Activated CD8-positive, alpha-beta T cell treated with anti-CD3 and anti-CD28 coated beads for 36 hours (primary cell): Measurements from ENCODE around the gene UBAC2. TPM values are rescaled to one million over a fixed set of nuclear protein-coding genes. Genes with fewer than 3 reads are reported as not detected.

Source experiments
- ATAC-seq: fragments of 200-7000 bp; cut with Tn5 transposase; one replicate; pipeline ENCODE4 v1.10.0; 2021; ENCODE audit warnings: mild to moderate bottlenecking, moderate library complexity
- CTCF ChIA-PET: fragments of 350-600 bp; sonication (Branson Sonifier 250); formaldehyde crosslinking; loops from one replicate; lab custom pipeline; 2021; ENCODE audit warnings: antibody characterized with exemption; lab: Charles Lee
- POLR2A ChIA-PET: fragments of 350-600 bp; sonication (Branson Sonifier 250); formaldehyde crosslinking; loops from one replicate; lab custom pipeline; 2021; ENCODE audit warnings: antibody characterized with exemption; lab: Charles Lee
- DNase-seq: peaks from one replicate; pipeline ENCODE4 v3.0.0-alpha.2; 2020
- H3K27ac Mint-ChIP-seq: one replicate; pipeline ENCODE4 v1.8.0; 2021; ENCODE audit warnings: mild to moderate bottlenecking, mixed read lengths
- H3K27me3 Mint-ChIP-seq: one replicate; pipeline ENCODE4 v1.8.0; 2021; ENCODE audit warnings: mixed read lengths
- H3K36me3 Mint-ChIP-seq: one replicate; pipeline ENCODE4 v1.8.0; 2021; ENCODE audit warnings: low read depth, mixed read lengths
- H3K4me1 Mint-ChIP-seq: one replicate; pipeline ENCODE4 v1.8.0; 2021; ENCODE audit warnings: low read depth, mixed read lengths
- H3K4me3 Mint-ChIP-seq: one replicate; pipeline ENCODE4 v1.8.0; 2021; ENCODE audit warnings: mild to moderate bottlenecking, moderate library complexity, mixed read lengths
- H3K9me3 Mint-ChIP-seq: one replicate; pipeline ENCODE4 v1.8.0; 2021; ENCODE audit warnings: mixed read lengths
- CTCF ChIP-seq: fragments of 200-600 bp; IDR thresholded peaks from one replicate; pipeline ENCODE4 v1.8.0; 2022; ENCODE audit warnings: antibody characterized with exemption, mild to moderate bottlenecking
- intact Hi-C: fragments of 100-400 bp; cut with micrococcal nuclease; formaldehyde crosslinking; loops from one replicate; pipeline ENCODE4 v1.10.0; 2022
- total RNA-seq, 2 experiments: library from RNA; stranded (reverse); gene quantifications; one replicate each; pipeline ENCODE4 v1.2.3, GENCODE V29; 2021

UBAC2 gene
- total RNA-seq, 2 experiments from 2014 or later, result 63.7 to 68.4 TPM

DNA sequence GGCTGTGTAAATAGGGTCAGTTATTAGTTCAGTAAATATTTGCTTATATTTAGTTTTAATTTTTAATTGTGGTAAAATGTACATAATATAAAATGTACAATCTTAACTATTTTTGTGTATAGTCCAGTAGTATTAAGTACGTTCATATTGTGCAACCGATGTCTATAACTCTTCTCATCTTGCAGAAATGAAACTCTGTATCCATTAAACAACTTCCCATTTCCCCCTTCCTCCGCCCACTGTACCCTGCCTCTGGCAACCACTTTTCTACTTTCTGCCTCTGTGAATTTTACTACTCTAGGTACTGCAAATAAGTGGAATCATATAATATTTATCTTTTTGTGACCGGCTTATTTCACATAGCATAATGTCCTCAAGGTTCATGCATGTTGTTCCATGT lies 24.4 kb downstream of the UBAC2 start:
- ChIA-PET CTCF (no interaction called here), POLR2A (no interaction called here)
- intact Hi-C loops, result no loop called here
- Mint-ChIP-seq H3K4me1 (peaks cover 92% of the 10 kb centered on the region), H3K27ac (no peak overlapping the region), H3K9me3 (peaks cover 3% of the 10 kb centered on the region), H3K36me3 (peaks cover 31% of the 10 kb centered on the region), H3K27me3 (no peaks in the 10 kb centered on the region), H3K4me3 (no peak overlapping the region)
- no peak for TF ChIP-seq CTCF
- DNase-seq, result no peak
- no peak for ATAC-seq

- ATAC-seq (no peak), DNase-seq (no peak)
- no peak overlapping the region for H3K4me3 Mint-ChIP-seq
- CTCF ChIA-PET, result interaction anchor here (0.6 to 1.6 kb wide), 2 partner anchors 8 to 31 kb away, joined by 4 to 5 read pairs; no protein-coding TSS in a partner anchor
- H3K27me3 Mint-ChIP-seq, result no peaks in the 10 kb centered on the region
- POLR2A ChIA-PET, result interaction anchor here (0.7 to 1.4 kb wide), 4 partner anchors 8 to 92 kb away, joined by 3 to 5 read pairs (median 3); partner anchors contain the start of gene UBAC2
- H3K27ac Mint-ChIP-seq, result peak overlapping the region; percentile 70
- intact Hi-C loops, result no loop called here
- H3K36me3 Mint-ChIP-seq, result peaks cover 31% of the 10 kb centered on the region
- H3K9me3 Mint-ChIP-seq, result peaks cover 3% of the 10 kb centered on the region
- no peak for TF ChIP-seq CTCF
- peaks cover 88% of the 10 kb centered on the region for H3K4me1 Mint-ChIP-seq
Observed at GRCh38 chr13:99226513-99226912, 25.9 kb downstream of the UBAC2 start.

GRCh38 chr13:99227331-99227900 lies 26.8 kb downstream of the UBAC2 start:
- peaks cover 30% of the 10 kb centered on the region for H3K36me3 Mint-ChIP-seq
- H3K4me3 Mint-ChIP-seq, result peak overlapping the region; percentile 70

GRCh38 chr13:99227909-99228688 lies 27.4 kb downstream of the UBAC2 start:
- H3K36me3 Mint-ChIP-seq, result peaks cover 28% of the 10 kb centered on the region
- no peaks in the 10 kb centered on the region for H3K27me3 Mint-ChIP-seq
- ChIA-PET CTCF (interaction anchor here (0.8 to 1.6 kb wide), 4 partner anchors 22 to 52 kb away, joined by 3 to 5 read pairs (median 3); no protein-coding TSS in a partner anchor), POLR2A (interaction anchor here (0.7 to 3.9 kb wide), 8 partner anchors 10 to 166 kb away, joined by 3 to 18 read pairs (median 4); partner anchors contain the start of genes GPR18 and UBAC2)
- intact Hi-C loops, result loop anchor here (2.0 kb wide), 1 partner anchor 13 kb away; no protein-coding TSS in a partner anchor
- peak overlapping the region; percentile 92 for H3K27ac Mint-ChIP-seq
- DNase-seq (peak; percentile 39), ATAC-seq (peak; percentile 19)
- H3K4me3 Mint-ChIP-seq, result peak overlapping the region; percentile 70
- no peak for TF ChIP-seq CTCF
- peaks cover 2% of the 10 kb centered on the region for H3K9me3 Mint-ChIP-seq
- H3K4me1 Mint-ChIP-seq, result peaks cover 81% of the 10 kb centered on the region

More at GRCh38 chr13:99227331-99227900, 26.8 kb downstream of the UBAC2 start:
- ChIA-PET CTCF (interaction anchor here (0.8 to 1.6 kb wide), 4 partner anchors 22 to 51 kb away, joined by 3 to 5 read pairs (median 3); no protein-coding TSS in a partner anchor), POLR2A (interaction anchor here (0.7 to 1.7 kb wide), 8 partner anchors 13 to 166 kb away, joined by 3 to 6 read pairs (median 3); partner anchors contain the start of genes GPR18 and UBAC2)
- no peak for TF ChIP-seq CTCF
- ATAC-seq, result no peak
- H3K27ac Mint-ChIP-seq, result peak overlapping the region; percentile 84
- peaks cover 84% of the 10 kb centered on the region for H3K4me1 Mint-ChIP-seq
- no peaks in the 10 kb centered on the region for H3K27me3 Mint-ChIP-seq
- DNase-seq, result no peak
- intact Hi-C loops, result no loop called here
- peaks cover 2% of the 10 kb centered on the region for H3K9me3 Mint-ChIP-seq
